Breast epithelium (tissue), 4 donors: ENCODE data around the gene LGR5. TPM values are rescaled to one million over a fixed set of nuclear protein-coding genes. Genes with fewer than 3 reads are reported as not detected.

Source experiments
- DNase-seq, 2 donors: peaks; one replicate each; pipeline ENCODE4 v3.0.0-alpha.2; 2019; ENCODE audit warnings: low spot score in 2 of 2
- H3K27ac ChIP-seq, 2 donors: fragments of 200-600 bp; sonication (generic) in 1 of 2; one replicate each; pipeline ENCODE4 v1.5.1; 2016 to 2019; ENCODE audit warnings: mild to moderate bottlenecking in 1 of 2
- H3K27me3 ChIP-seq, 2 donors: fragments of 200-600 bp; sonication (generic) in 1 of 2; one replicate each; pipeline versions ENCODE4 v1.5.1 to v1.6.0; 2017 to 2019; ENCODE audit warnings: control low read depth in 1 of 2, mild to moderate bottlenecking in 1 of 2
- H3K36me3 ChIP-seq: fragments of 200-600 bp; one replicate; pipeline ENCODE4 v1.5.1; 2019
- H3K4me1 ChIP-seq, 2 donors: fragments of 200-600 bp; sonication (generic); one replicate each; pipeline ENCODE4 v1.5.1; 2016 to 2019; ENCODE audit warnings: control low read depth in 1 of 2
- H3K4me3 ChIP-seq, 3 donors: fragments of 200-600 bp; sonication (generic); 1 replicate in 2 of 3; 2 replicates in 1 of 3; pipeline ENCODE4 v1.5.1; 2016 to 2019; ENCODE audit warnings: mild to moderate bottlenecking in 3 of 3, moderate library complexity in 2 of 3
- H3K9me3 ChIP-seq, 2 donors: fragments of 200-600 bp; sonication (generic) in 1 of 2; one replicate each; pipeline ENCODE4 v1.5.1; 2016 to 2019; ENCODE audit warnings: control low read depth in 1 of 2
- CTCF ChIP-seq, 3 donors: fragments of 450-650 bp; IDR thresholded peaks; one replicate each; pipeline ENCODE4 v1.5.1; 2016 to 2017; ENCODE audit warnings: antibody characterized with exemption in 3 of 3, mild to moderate bottlenecking in 3 of 3, moderate library complexity in 3 of 3
- POLR2A ChIP-seq: fragments of 450-650 bp; IDR thresholded peaks from one replicate; pipeline ENCODE4 v1.6.1; 2016; ENCODE audit warnings: antibody characterized with exemption, mild to moderate bottlenecking, moderate library complexity
- POLR2AphosphoS5 ChIP-seq, 3 donors: sonication (generic); formaldehyde crosslinking; IDR thresholded peaks; one replicate each; pipeline ENCODE4 v1.6.1; 2017; ENCODE audit warnings: antibody characterized with exemption in 3 of 3
- intact Hi-C: fragments of 100-400 bp; cut with DNase I; formaldehyde crosslinking; loops from one replicate; pipeline ENCODE4 v1.15.1; 2023; ENCODE audit warnings: low total_unique reads
- total RNA-seq, 3 donors: library from RNA; depleted of rRNA; stranded (reverse); fragments of >200 nt; gene quantifications; one replicate each; pipeline ENCODE4 v1.1.0, GENCODE V29; 2016

Gene LGR5
- total RNA-seq, 3 donors from 2014 or later: 0.15 to 0.80 (median 0.66) TPM

GRCh38 chr12:71415336-71416231 lies 24.0 kb upstream of the LGR5 start:
- intact Hi-C loops: no loop called here
- peaks cover 0 to 3% of the 10 kb centered on the region in 2 donors for H3K9me3 ChIP-seq
- H3K4me1 ChIP-seq: no peaks in the 10 kb centered on the region
- no peak for DNase-seq
- H3K27me3 ChIP-seq: no peaks in the 10 kb centered on the region
- no peak overlapping the region for H3K4me3 ChIP-seq
- H3K36me3 ChIP-seq: no peaks in the 10 kb centered on the region
- no peak overlapping the region for H3K27ac ChIP-seq
- peak in 2 of 3 donors; percentile 49 to 57 for TF ChIP-seq CTCF (IDR thresholded peaks at IDR 0.05)
- no peak for TF ChIP-seq POLR2AphosphoS5 (IDR thresholded peaks at IDR 0.05)
- no peak for TF ChIP-seq POLR2A

GRCh38 chr12:71417181-71417580 lies 22.4 kb upstream of the LGR5 start:
- H3K27me3 ChIP-seq: no peaks in the 10 kb centered on the region
- no peaks in the 10 kb centered on the region for H3K4me1 ChIP-seq
- DNase-seq: no peak
- intact Hi-C loops: no loop called here
- H3K9me3 ChIP-seq: no peaks in the 10 kb centered on the region
- H3K27ac ChIP-seq: no peak overlapping the region
- H3K36me3 ChIP-seq: no peaks in the 10 kb centered on the region
- TF ChIP-seq POLR2AphosphoS5 (IDR thresholded peaks at IDR 0.05) (no peak), POLR2A (no peak), CTCF (IDR thresholded peaks at IDR 0.05) (no peak)
- no peak overlapping the region for H3K4me3 ChIP-seq

GRCh38 chr12:71420775-71421406 lies 18.7 kb upstream of the LGR5 start:
- H3K4me3 ChIP-seq: no peak overlapping the region
- peaks cover 0 to 5% of the 10 kb centered on the region in 2 donors for H3K27me3 ChIP-seq
- H3K4me1 ChIP-seq: no peaks in the 10 kb centered on the region
- intact Hi-C loops: no loop called here
- no peaks in the 10 kb centered on the region for H3K36me3 ChIP-seq
- no peaks in the 10 kb centered on the region for H3K9me3 ChIP-seq
- TF ChIP-seq POLR2AphosphoS5 (IDR thresholded peaks at IDR 0.05) (no peak), CTCF (IDR thresholded peaks at IDR 0.05) (no peak), POLR2A (no peak)
- DNase-seq: no peak
- no peak overlapping the region for H3K27ac ChIP-seq

- intact Hi-C loops: no loop called here
- H3K27ac ChIP-seq: no peak overlapping the region
- DNase-seq: no peak
- peaks cover 0 to 8% of the 10 kb centered on the region in 2 donors for H3K27me3 ChIP-seq
- no peaks in the 10 kb centered on the region for H3K36me3 ChIP-seq
- TF ChIP-seq POLR2A: no peak
- no peak for TF ChIP-seq POLR2AphosphoS5 (IDR thresholded peaks at IDR 0.05)
- no peak for TF ChIP-seq CTCF (IDR thresholded peaks at IDR 0.05)
- no peaks in the 10 kb centered on the region for H3K4me1 ChIP-seq
- no peak overlapping the region for H3K4me3 ChIP-seq
- no peaks in the 10 kb centered on the region for H3K9me3 ChIP-seq
Observed at GRCh38 chr12:71425568-71426299, 13.9 kb upstream of the LGR5 start.
